ENCODE data around the gene KRTAP12-4.

GRCh38 chr21:44694776-44695175 lies 40.3 kb upstream of the KRTAP12-4 start:
- TF ChIP-seq, protein P1, sequence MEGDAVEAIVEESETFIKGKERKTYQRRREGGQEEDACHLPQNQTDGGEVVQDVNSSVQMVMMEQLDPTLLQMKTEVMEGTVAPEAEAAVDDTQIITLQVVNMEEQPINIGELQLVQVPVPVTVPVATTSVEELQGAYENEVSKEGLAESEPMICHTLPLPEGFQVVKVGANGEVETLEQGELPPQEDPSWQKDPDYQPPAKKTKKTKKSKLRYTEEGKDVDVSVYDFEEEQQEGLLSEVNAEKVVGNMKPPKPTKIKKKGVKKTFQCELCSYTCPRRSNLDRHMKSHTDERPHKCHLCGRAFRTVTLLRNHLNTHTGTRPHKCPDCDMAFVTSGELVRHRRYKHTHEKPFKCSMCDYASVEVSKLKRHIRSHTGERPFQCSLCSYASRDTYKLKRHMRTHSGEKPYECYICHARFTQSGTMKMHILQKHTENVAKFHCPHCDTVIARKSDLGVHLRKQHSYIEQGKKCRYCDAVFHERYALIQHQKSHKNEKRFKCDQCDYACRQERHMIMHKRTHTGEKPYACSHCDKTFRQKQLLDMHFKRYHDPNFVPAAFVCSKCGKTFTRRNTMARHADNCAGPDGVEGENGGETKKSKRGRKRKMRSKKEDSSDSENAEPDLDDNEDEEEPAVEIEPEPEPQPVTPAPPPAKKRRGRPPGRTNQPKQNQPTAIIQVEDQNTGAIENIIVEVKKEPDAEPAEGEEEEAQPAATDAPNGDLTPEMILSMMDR (IDR thresholded peaks at IDR 0.05), result no peak
- TF ChIP-seq POLR2A (IDR thresholded peaks at IDR 0.05), result no peak

All from uterus (tissue), 2 donors.